ENCODE data around the gene LCLAT1.

Gene LCLAT1

DNA sequence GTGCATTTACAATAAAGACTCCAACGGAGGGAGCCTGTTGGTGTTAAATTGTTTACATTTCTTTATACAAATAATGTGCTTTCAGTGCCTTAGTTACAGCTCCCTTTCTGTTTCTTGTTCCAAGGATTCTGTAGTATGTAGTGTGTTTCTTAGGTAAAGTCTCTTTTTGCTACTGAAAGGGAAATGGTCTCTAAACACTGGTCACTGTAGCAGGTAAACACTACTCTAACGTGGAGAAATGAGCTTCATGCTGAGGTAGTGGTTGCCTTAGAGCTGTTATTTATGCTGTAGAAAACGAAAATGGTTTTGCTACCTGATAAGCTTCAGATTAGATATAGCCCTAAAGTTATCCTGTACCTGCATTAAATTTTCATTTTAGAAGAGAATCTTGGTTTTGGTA is 196.6 kb downstream of the LCLAT1 start:
- no peak for DNase-seq (ENCODE audit: low read depth)

DNA sequence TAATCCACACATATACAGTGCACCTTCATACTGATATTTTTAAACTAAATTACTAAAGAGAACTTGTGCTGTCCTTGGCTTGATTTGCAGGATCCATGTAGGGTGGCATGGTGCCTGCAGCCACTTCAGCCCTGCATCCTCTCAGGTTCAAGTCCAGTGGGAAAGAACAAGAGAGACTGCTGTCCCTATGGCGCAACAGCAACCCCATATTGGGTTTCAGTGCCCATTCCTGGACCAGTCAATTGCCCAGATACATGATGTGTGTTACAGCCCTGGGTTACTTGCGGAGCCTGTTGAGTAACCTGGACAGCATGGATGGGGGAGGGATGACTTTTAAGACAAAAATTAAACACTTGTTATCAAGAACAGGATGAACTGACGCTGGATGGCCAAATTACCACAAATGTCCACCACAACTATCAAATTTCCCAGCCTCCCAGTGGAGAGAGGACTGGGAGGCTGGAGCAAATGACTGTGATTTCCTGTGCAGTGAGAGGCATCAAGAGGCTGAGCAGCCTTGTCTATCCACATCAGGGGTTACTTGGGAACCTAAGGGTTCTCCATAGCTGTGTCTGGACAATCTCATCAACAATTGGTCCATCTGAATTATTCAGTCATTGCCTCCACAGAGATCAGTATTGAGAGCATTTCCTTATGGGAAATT is 198.2 kb downstream of the LCLAT1 start:
- DNase-seq (ENCODE audit: low read depth): no peak

DNA sequence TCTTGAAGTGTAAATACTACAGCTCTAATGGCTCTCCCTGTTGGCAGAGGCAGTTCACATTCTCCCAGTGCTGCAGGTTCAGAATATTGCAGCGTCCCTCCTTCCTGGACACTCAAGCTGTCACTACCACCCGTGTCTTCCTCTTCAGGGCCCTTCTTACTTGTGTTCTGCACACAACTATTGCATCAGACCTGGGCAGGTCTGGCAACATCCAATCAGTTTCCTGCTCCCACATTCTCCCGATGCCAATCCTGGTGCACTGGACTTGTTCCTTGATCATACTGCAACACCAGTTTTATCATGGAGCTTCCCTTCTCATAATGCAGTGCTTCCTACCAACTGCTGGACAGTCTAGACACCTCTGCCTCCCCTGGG is 198.7 kb downstream of the LCLAT1 start:
- DNase-seq (ENCODE audit: low read depth): no peak

DNA sequence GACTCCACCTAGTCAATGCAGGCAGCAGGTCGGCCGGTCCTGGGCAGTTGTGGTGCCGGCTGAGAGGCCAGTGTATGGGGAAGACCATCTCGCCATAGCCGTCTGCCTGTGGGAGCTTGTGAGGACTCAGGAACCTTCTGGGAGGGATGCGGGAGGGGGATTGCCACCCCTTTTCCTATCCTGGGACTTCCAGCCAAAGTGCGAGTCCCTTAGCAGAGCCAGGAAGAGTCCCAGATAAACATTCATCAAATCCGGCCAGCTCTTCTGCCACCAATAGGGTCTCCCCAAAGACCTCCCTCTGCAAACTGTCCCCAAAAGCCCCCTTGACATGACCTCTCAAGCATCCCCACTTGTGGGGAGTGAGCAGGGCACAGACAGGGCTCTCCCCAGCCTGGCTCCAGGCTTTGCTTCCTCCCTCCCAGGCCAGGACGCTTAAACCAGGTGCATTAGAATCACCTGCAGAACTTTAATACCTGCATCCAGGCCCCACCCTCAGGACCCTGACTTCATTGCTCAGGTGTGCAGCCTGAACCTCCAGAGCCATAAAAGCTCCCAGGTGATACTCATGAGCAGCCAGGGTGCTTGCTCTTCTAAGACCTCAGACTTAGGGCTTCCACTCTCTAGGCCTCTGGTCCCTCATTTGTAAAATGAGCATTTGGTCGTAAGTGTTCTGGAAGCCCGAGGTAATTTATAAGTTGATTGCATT is 200.9 kb downstream of the LCLAT1 start:
- DNase-seq (ENCODE audit: low read depth): no peak

DNA sequence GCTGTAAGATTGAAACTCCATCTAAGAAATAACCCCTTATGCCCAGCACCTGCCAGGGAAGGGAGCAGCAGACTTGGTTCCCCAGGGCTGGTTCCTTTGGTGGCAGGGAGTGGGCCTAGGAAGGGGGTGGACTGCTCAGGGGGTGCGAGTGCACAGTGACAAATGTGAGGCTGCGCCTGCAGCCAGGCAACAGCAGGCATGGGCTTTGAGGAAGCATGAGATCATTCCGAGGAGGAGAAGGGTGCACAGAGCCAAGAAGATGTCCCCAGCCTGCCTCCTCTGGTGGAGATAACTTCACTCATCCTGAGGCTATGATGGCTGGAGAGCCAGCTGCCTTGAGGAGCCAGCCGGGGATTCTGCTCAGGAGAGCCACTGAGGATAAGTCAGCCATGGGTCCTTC is 202.2 kb downstream of the LCLAT1 start:
- DNase-seq (ENCODE audit: low read depth): no peak

DNA sequence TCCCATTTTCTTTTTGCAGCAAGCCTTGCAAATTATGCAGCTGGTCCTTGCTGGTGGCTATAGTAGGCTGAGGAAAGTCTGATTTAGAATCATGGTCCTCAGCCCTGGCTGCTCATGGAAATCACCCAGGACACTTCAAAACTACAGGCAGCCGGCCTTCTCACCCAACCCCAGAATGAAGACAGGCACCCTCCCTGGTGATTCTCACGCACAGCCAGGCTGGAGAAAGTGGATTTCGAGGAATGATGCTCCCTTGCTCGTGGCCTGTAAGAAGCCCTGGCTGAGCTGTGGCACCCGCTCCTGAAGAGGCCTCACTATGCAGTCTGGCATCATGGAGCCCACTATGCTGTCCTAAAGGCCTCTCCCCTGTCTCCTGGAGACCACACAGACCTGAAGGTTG is 202.8 kb downstream of the LCLAT1 start:
- no peak for DNase-seq (ENCODE audit: low read depth)

DNA sequence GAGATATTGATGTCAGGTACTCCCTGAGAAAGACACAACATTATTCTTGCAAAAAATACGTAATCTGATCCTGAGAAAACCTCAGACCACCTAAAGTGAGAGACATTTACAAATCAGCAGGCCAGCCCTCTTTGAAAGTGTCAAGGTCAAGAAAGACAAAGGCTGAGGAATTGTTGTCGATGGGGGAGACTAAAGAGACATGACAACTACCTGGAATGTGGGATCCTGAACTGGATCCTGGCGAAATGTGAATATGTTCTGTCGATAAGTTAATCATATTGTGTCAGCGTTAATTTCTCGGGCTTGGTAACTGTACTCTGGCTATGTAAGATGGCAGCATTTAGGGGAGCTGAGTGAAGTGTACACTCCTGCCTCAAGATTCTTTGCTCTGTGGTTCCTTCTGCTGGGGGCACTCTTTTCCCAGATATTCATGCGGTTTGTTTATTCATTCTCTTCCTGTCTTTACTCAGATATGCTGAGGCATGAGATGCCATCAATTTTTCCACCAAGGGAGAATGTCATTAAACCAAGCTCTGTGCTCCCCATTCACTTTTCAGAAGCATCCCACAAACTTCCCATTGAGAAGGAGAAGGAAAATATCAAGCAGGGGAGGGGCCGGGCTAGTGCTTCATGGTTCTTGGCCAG is 205.3 kb downstream of the LCLAT1 start:
- DNase-seq (ENCODE audit: low read depth): no peak

DNA sequence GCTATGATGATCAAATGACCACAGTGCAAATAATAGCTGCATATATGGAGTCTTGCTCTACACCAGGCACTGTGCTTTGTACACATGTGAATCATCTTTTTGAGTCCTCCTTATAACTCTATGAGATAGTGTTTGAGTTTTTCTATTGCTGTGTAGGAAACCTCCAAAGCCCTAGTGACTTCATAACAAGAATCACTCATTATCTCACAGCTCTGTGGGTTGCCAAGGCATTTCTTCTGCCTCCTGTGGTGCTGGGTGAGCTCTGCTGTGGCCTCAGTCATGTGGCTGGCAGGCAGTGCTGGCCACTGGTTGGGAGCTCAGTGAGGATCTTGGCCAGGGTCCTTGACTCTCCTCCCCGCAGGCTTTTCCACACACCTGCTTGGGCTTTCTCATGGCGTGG is 206.8 kb downstream of the LCLAT1 start:
- no peak for DNase-seq (ENCODE audit: low read depth)

DNA sequence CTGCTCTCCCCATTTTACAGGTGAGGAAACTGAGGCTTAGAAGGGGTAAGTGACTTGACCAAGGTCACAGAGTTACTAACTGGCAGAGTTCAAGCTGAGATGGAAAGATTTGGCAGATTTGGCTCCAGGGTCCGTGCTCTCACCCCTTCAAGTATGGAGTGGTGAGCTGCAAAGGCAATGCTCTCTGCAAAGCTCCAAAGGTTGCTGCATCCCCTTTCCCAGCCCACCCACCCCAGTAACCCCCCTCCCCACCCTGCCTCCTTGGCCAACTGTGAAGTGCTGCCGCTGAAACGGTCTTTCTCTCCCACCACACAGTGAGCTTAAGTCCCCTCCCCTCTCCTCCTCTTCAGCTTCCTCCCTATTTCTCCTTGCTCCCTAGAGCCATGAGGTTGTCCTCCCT is 207.4 kb downstream of the LCLAT1 start:
- DNase-seq (ENCODE audit: low read depth): no peak

DNA sequence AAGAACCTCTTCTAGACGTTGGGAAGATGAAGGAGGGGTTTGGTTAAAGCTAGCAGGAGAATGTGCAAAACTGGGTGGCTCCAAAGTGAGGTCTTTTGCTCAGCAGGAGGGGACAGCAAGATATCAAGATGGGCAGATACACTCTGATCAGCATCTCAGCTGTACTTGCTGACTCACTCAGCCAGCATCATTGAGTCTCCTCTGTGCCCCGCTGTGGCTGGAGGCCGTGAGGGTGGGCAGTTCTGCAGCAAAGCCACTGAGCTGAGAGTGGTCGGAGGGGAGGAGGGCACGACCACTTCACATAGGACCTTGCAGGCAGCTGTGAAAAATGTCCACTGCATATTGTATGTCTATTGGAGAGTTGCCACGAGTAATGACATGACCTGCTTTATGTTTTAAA is 208.2 kb downstream of the LCLAT1 start:
- DNase-seq (ENCODE audit: low read depth): no peak

DNA sequence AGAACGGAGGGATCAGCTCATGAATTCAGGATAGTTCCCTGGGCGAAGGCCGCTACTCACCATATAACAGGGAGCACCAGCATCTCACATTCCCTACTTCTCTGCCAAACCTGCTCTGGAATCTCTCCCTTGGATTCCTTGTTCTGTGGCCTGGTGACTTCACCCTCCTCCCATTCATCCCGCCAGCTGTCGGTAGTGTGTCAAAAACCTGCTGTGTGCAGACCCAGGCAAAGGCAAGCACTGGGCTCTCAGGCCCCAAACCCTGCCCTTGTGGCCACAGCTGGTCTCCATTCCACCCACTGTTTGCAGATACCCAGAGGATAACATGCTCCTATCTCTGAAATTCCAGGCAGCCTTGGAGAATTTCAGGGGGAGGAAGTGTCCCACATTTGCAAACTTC is 208.6 kb downstream of the LCLAT1 start:
- no peak for DNase-seq (ENCODE audit: low read depth)

DNA sequence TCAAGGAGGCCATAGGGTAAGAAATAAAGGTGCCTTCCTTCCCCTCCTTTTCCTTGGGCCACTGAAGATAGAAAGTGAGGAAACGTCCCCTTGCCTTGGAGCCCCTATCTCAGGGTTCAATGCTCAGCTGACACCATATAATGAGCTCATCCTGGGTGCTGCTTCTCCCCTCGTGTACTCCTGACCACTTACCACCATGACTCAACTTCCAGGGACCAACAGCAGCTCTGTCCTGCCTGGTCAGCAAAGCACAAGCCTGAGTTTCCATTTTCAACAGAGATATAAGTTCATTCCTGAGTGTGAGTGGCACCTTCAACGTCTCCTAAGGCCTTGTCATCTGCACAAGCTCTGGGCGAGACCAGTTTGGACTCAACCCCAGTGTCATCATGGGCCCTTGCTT is 209.0 kb downstream of the LCLAT1 start:
- DNase-seq (ENCODE audit: low read depth): no peak

DNA sequence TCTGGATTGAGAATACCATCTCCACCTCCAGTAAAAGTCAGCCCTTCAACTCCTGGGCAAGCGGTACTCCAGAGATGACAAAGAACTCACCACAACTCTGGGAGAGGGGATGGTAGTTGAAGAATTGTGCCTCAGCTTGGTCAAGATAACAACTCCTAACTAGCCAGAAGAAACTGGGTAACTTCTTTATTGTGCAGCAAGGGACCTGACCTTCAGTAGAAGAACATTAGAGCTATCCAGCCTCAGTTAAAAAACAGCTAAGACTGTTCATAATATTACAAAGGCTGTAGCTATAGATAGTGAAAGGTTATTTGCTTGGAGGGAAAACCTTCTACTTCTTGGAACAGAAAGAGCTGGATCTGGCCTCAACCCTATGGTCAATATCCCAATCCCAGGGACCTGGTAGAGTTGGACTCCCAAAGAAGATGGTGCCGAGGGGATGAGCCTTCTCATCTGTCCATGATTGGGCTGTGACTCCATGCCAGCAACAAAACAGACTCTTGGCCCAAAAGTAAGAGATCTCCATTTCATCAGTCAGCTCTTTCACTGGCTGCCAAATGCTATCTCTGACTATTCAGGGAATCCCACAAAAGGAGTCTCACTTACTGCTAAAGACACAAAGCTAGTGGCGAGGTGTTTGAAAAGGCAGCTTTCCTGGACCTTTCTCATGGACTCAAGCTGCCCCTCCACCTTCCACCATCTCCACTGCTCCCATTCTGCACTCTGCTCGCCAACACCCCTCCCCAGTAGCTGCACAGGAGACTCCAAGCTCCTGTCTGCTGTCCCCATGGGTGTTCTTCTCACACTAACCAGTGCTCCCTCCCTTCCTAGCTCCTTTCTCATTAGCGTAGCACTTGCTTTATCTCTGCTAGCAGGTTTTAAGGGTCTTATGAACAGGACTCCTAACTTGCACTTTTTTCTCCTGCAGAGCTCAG is 214.4 kb downstream of the LCLAT1 start:
- no peak for DNase-seq (ENCODE audit: low read depth)

DNA sequence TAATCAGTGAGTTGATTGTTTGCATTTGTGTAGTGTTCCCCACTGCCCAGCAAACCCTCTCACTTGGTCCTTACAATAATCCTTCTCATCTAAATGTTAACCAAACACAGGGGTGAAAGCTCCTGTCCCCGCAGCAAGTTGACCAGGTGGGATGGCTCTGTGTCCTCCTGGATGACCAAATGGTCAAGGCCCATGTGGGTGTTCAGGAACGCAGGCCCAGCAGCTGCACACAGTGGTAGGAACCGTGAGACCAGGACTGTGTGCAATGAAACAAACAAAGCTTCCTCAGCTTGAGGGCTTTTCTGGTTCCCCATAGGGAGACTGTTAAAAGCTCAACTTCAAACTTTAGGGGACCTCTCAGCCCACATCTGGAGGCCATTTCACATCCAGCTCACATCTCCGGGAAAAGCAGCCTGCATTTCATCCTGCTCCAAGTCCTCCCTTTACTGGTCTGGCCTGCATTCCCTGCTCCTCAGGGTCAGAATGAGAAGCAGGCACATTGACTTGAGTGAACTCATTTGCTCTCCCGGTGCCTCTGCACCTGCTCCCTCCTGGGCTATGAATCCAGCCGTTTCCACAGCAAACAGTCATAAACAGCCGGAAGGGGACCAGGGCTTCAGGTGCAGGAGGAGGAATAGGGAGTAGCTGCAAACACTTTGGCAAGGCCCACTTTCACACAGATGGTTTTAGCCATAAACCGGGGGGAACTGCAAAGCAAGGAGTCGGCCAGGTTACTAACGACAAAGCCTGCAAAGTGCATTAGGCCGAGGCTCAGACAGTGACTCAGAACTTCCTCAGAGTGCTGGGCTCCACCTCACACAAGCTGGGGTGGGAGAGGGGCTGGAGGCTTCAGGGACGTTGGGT is 215.5 kb downstream of the LCLAT1 start:
- no peak for DNase-seq (ENCODE audit: low read depth)

DNA sequence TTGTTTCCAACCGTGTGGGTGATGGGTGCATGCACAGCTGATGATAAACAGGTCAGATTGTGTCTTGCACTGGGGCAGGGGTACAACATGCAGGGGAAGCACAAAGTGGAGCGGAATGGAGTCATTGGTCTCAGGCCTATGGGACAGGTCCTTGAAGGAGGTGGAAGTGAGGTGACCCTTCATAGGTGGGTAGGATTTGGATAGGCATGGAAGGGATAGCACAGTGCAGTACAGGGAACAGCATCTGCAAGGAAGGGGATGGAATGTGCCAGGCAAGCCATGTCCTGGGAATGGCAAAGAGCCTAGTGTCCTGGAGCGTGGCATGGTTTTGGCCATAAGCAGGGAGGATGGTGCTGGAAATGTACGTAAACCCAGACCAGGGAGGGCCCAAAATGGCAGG is 216.3 kb downstream of the LCLAT1 start:
- no peak for DNase-seq (ENCODE audit: low read depth)

DNA sequence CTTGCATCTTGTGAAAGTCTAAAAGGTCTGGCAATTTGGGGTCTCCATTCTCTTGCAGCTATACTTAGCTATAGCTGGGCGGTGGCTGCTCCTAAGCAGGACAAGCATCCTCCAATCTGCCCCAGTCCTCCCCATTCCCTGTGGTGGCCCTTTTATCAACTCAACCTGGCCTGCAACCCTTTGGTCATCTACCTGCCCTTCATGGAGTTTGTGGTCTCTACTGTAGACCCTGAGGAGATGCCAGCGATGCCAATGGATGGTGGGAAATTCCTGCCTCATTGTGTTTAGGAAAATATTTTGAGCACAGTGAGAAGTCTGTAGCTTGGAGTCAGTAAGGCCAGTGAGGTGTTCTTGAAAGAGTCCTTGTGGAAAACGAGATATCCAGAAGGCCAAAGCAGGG is 216.8 kb downstream of the LCLAT1 start:
- DNase-seq (ENCODE audit: low read depth): no peak

DNA sequence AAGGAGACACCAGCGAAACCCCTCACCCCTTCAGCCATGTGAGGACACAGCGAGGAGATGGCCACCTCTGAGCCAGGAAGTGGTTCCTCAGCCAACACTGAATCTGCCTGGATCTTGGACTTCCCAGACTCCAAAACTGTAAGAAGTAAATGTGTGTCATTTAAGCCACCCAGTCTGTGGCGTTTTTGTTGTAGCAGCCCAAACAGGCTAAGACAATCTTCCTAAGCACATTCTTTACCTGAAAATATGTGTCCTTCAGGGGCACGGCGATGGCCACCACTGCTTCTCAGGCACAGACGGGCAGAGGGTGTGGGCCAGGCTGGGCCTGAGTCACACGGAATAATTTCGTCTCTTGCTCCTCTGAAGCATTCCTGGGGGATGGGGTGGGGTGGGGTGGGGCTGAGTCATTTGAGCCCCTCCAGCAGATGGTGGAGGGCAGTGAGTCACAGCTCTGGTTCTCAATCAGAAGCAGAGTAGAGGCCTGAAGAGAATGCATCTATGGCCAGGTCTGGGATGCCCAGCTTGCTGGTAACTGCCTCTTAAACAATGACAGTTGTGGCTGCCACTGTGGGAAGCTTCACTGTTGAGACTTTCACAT is 217.8 kb downstream of the LCLAT1 start:
- no peak for DNase-seq (ENCODE audit: low read depth)

DNA sequence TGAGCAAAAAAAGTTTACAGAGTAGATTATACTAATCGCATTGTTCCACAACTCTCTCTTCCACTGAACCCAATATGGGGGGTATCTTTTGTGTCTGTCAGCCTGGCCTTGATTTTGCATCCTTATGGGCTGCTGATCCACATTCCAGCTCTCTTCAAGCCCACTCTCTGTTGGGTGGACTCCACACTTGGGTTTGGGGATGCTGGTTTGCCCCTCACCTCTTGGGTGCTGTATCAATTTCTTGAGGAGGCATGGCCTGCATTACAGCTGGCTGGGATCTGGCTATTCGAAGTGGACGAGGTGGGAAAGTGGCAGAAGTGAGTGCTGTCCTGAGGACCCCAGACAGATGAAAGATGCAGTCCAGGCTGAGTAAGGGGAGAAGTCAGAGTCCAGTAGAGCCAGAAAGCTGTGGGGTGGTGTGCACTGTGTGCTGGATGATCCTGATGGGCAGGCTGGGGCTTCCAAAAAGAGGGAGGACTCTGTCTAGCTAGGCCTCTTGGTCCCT is 218.8 kb downstream of the LCLAT1 start:
- no peak for DNase-seq (ENCODE audit: low read depth)

DNA sequence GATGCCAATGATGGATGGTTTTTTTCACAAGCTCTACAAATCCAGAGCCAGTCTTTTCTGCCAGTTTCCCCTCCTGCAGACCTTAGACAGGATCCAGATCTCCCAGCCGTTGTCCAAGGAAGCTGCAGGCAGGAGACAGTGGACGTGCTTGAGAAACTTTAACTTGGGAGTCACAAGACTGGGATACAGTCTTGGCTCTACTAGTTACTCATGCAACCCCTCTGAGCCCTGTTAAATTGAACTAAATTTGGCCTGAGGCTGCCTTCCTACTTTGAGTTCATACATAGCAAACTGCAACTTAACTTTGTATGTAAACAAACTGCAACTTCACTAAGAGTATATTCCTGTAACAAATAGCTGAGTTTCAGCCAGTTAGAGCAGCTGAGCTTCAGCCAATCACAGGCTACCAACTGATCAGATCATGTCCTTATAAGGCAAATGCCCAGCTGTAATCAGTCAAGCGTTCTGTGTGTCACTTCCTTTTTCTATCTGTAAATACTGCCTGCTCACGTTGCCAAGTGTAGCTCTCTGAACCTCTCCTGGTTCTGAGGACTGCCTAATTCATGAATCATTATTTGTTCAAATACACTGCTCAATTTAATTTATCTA is 219.3 kb downstream of the LCLAT1 start:
- DNase-seq (ENCODE audit: low read depth): no peak

DNA sequence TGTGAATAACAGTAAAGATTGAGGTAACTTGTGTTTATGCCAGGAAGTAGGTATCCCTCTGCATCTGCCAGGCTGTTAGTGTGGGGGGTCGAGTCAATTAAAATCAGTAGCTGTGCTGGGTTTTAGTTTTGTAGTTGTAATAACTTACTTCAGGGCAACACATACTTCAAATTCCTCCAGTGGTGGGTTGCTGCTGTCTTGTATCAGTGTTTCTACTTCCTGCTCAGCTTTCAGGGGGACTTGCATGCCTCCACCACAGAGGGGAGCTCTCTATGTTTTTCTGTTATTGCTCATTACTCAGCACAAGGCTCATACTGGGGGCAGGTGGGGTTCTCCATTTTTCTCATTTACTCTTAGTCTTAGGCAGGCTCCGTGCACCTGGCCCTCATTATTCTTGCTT is 223.4 kb downstream of the LCLAT1 start:
- no peak for DNase-seq (ENCODE audit: low read depth)

DNA sequence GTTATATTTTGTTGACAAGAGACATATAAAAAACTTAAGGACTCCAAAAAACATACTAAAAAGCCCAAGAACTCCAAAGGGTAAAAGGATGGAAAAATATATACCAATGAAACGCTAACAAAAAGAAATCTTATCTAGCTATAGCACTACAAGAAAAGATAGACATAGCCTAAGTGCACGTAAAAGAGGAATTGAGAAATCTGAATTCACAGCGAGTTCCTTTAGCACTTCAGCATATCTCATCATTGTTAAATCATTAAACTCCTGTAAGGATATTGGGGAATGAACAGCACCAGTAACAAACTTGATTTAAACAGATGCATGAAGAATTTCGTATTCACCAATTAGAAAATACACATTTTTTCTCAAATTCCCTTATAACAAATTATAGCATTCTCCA is 226.1 kb downstream of the LCLAT1 start:
- no peak for DNase-seq (ENCODE audit: low read depth)
